ENCODE measurements around the gene TRIM38. TPM values are rescaled to one million over a fixed set of nuclear protein-coding genes. Genes with fewer than 3 reads are reported as not detected.

Gene TRIM38
- total RNA-seq, 1 donor from 2014 or later: 2.7 TPM

- ATAC-seq: no peak
- no peak for DNase-seq (ENCODE audit: missing footprints)
- intact Hi-C loops (cut with DNase I): no loop called here
Measured at GRCh38 chr6:26030716-26031115, 68.1 kb downstream of the TRIM38 start.

DNA sequence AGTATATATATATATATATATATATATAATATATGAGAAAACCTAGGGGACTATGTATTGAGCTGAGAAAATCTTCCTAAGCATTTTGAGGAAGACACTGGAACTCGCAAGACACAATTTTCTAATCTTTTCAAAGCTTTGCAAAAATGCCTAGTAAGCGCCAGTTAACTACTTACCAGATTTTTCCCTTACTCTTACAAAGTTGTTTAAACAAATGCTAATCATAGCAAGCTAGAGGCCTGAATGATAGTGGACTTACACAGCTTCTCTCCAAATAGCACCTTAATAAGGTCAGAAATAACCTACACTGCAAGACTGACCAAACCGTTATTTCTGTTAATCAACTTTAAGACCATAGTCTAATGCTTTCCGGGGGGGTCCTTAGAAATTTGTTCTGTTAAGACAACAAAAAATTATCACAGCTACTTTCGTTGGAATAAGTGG lies 68.6 kb downstream of the TRIM38 start:
- no peak for ATAC-seq
- DNase-seq (ENCODE audit: missing footprints): no peak
- intact Hi-C loops (cut with DNase I): no loop called here

DNA sequence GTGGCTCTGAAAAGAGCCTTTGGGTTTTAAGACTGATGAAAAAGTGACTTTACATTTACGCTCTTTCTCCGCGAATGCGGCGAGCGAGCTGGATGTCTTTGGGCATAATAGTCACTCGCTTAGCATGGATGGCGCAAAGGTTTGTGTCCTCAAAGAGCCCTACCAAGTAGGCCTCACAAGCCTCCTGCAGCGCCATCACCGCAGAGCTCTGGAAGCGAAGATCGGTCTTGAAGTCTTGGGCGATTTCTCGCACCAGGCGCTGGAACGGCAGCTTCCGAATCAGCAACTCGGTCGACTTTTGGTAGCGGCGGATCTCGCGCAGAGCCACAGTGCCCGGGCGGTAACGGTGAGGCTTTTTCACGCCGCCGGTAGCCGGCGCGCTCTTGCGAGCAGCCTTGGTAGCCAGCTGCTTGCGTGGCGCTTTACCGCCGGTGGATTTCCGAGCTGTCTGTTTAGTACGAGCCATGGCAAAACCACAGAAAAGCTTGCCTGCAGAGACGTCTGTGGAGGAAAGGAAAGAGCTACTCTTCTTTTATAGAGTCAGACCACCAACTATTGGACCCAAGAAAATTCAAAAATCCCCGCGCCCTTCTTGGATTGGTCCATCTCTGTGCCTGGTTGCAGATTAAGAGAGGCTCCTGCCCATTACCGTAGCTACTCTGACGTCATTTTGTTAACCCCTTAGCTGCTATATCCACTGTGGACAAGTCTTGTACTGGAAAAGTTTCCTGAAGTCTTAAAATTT lies 69.2 kb downstream of the TRIM38 start:
- intact Hi-C loops (cut with DNase I): no loop called here
- ATAC-seq: peak; percentile 85
- DNase-seq (ENCODE audit: missing footprints): peak; percentile 77

- ATAC-seq (no peak), DNase-seq (ENCODE audit: missing footprints) (no peak)
- intact Hi-C loops (cut with DNase I): no loop called here
Measured at GRCh38 chr6:26032340-26033084, 69.9 kb downstream of the TRIM38 start.

DNA sequence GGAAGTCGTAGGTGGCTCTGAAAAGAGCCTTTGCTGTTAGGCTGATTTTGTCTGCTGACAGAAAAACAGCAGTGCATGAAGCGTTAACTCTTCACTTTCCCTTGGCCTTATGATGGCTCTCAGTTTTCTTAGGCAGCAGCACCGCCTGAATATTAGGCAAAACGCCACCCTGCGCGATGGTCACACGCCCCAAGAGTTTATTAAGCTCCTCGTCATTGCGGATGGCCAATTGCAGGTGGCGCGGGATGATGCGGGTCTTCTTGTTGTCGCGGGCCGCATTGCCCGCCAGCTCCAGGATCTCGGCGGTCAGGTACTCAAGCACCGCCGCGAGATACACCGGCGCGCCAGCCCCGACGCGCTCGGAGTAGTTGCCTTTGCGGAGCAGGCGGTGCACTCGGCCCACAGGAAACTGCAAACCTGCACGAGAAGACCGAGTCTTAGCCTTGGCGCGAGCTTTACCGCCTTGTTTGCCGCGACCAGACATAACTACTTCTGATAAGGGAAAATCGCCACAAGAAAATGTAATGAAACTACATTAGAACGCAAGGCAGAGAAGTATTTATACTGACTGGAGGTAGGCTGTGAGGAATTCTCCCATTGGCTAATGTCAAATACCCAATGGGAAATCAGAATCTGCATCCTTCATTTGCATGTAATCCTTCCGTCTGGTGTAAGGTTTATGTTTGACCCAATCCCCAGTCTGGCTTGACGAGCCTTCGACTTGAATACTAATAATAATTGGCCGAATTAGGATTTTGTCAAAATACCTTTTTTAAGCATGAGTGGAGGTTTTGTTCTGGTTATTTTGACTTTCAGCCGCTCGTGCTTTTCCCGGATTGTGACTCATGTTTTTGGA lies 70.7 kb downstream of the TRIM38 start:
- intact Hi-C loops (cut with DNase I): no loop called here
- ATAC-seq: peak; percentile 90
- peak; percentile 86 for DNase-seq (ENCODE audit: missing footprints)

DNA sequence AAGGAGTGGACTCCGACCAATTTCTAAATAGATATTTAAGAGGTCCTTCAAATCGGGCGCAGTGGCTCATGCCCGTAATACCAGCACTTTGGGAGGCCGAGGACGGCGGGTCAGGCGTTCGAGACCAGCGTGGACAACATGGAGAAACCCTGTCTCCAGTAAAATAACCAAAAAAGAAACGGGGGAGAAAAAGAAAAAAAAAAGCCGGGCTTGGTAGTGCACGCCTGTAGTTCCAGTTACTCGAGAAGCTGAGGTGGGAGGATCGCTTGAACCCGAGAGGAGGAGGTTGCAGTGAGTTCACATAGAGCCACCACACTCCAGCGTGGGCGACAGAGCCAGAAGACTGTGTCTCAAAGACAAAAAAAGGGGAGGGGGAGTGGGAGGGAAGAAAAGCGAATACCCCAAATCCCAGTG lies 71.3 kb downstream of the TRIM38 start:
- no peak for DNase-seq (ENCODE audit: missing footprints)
- peak; percentile 15 for ATAC-seq
- intact Hi-C loops (cut with DNase I): no loop called here

- intact Hi-C loops (cut with DNase I): no loop called here
- DNase-seq (ENCODE audit: missing footprints) (no peak), ATAC-seq (no peak)
Measured at GRCh38 chr6:26034905-26035304, 72.3 kb downstream of the TRIM38 start.

Other genes with a start within 250 kb of the TRIM38 start
- not detected for gene SLC17A4, start 208.1 kb upstream of the TRIM38 start, total RNA-seq
- gene SLC17A1, start 130.8 kb upstream of the TRIM38 start, total RNA-seq: not detected
- gene SLC17A3, start 88.6 kb upstream of the TRIM38 start, total RNA-seq: not detected
- not detected for gene SLC17A2, start 32.1 kb upstream of the TRIM38 start, total RNA-seq
- 5.3 TPM for gene HFE, start 124.6 kb downstream of the TRIM38 start, total RNA-seq

Data from Right ventricle myocardium inferior (tissue), 1 donor.